HG03354 (cell line): Measurements from ENCODE around the gene STIMATE.

Source experiments
- ATAC-seq: cut with Tn5 transposase; IDR thresholded peaks from one replicate; pipeline ENCODE4 v1.9.1; 2021; ENCODE audit warnings: mild to moderate bottlenecking; ENCODE audit not compliant: unreplicated experiment, poor library complexity, severe bottlenecking

Gene STIMATE

GRCh38 chr3:52897130-52898122 lies at the start of gene STIMATE:
STIMATE (minus strand) TSS chr3:52897548; CDS start chr3:52897450, 98 bp downstream.
- ATAC-seq: peak; percentile 93

- no peak for ATAC-seq
These were observed 42.3 kb upstream of the STIMATE start for GRCh38 chr3:52939600-52939999.

GRCh38 chr3:52934630-52935530 lies 37.5 kb upstream of the STIMATE start:
- ATAC-seq: peak; percentile 64

GRCh38 chr3:52931889-52932288 lies 34.5 kb upstream of the STIMATE start:
- ATAC-seq: no peak

GRCh38 chr3:52931328-52931727 lies 34.0 kb upstream of the STIMATE start:
- no peak for ATAC-seq

GRCh38 chr3:52930748-52931147 lies 33.4 kb upstream of the STIMATE start:
- ATAC-seq: no peak

GRCh38 chr3:52926554-52926953 lies 29.2 kb upstream of the STIMATE start:
- ATAC-seq: no peak

- ATAC-seq: no peak
These were observed 28.3 kb upstream of the STIMATE start for GRCh38 chr3:52925405-52926313.

- no peak for ATAC-seq
These were observed 26.6 kb upstream of the STIMATE start for GRCh38 chr3:52923963-52924362.

GRCh38 chr3:52920841-52921240 lies 23.5 kb upstream of the STIMATE start:
- ATAC-seq: no peak

- no peak for ATAC-seq
These were observed 19.7 kb upstream of the STIMATE start for GRCh38 chr3:52917044-52917443.

GRCh38 chr3:52915294-52915693 lies 17.9 kb upstream of the STIMATE start:
- ATAC-seq: no peak

GRCh38 chr3:52912885-52913731 lies 15.8 kb upstream of the STIMATE start:
- no peak for ATAC-seq

GRCh38 chr3:52910823-52911222 lies 13.5 kb upstream of the STIMATE start:
- no peak for ATAC-seq

GRCh38 chr3:52907497-52907896 lies 10.1 kb upstream of the STIMATE start:
- no peak for ATAC-seq

- ATAC-seq: no peak
These were observed 7.2 kb upstream of the STIMATE start for GRCh38 chr3:52904552-52904951.

- no peak for ATAC-seq
These were observed 6.7 kb upstream of the STIMATE start for GRCh38 chr3:52904000-52904399.

- ATAC-seq: no peak
These were observed 735 bp downstream of the STIMATE start for GRCh38 chr3:52896613-52897012.

- ATAC-seq: no peak
These were observed 1.2 kb downstream of the STIMATE start for GRCh38 chr3:52896151-52896550.
